Memory B cell (primary cell): ENCODE results near the gene INHBA.

ENCODE experiments used
- ATAC-seq: fragments of 150-1000 bp; cut with Tn5 transposase; 2 replicates; pipeline ENCODE4 v1.10.0; 2021; ENCODE audit warnings: low read depth, mild to moderate bottlenecking, moderate library complexity
- DNase-seq, 2 donors: peaks; one replicate each; pipeline ENCODE4 v3.0.0; 2022; ENCODE audit warnings: low spot score in 2 of 2
- H3K27ac Mint-ChIP-seq: one replicate; pipeline ENCODE4 v1.8.0; 2022; ENCODE audit warnings: mild to moderate bottlenecking, moderate library complexity, mixed read lengths
- H3K27me3 Mint-ChIP-seq: one replicate; pipeline ENCODE4 v1.8.0; 2022; ENCODE audit warnings: mixed read lengths
- H3K36me3 Mint-ChIP-seq: one replicate; pipeline ENCODE4 v1.8.0; 2022; ENCODE audit warnings: mild to moderate bottlenecking, mixed read lengths
- H3K4me1 Mint-ChIP-seq: one replicate; pipeline ENCODE4 v1.8.0; 2022; ENCODE audit warnings: mixed read lengths
- H3K4me3 Mint-ChIP-seq: one replicate; pipeline ENCODE4 v1.8.0; 2022; ENCODE audit warnings: mild to moderate bottlenecking, moderate library complexity, mixed read lengths
- H3K9me3 Mint-ChIP-seq: one replicate; pipeline ENCODE4 v1.8.0; 2022; ENCODE audit warnings: mixed read lengths

Gene INHBA

GRCh38 chr7:41689815-41690214 is 13.1 kb downstream of the INHBA start:
- Mint-ChIP-seq H3K27me3 (peaks cover 10% of the 10 kb centered on the region), H3K4me3 (no peak overlapping the region), H3K36me3 (no peaks in the 10 kb centered on the region), H3K27ac (no peak overlapping the region), H3K9me3 (no peaks in the 10 kb centered on the region), H3K4me1 (peaks cover 3% of the 10 kb centered on the region)
- DNase-seq = no peak
- no peak for ATAC-seq

- Mint-ChIP-seq H3K4me3 (no peak overlapping the region), H3K9me3 (no peaks in the 10 kb centered on the region), H3K4me1 (peaks cover 3% of the 10 kb centered on the region), H3K27ac (no peak overlapping the region), H3K27me3 (peaks cover 6% of the 10 kb centered on the region), H3K36me3 (no peaks in the 10 kb centered on the region)
- no peak for ATAC-seq
- no peak for DNase-seq
Observed at GRCh38 chr7:41688906-41689305, 14.0 kb downstream of the INHBA start.

- Mint-ChIP-seq H3K4me1 (peaks cover 3% of the 10 kb centered on the region), H3K27me3 (peaks cover 6% of the 10 kb centered on the region), H3K27ac (no peak overlapping the region)
Observed at GRCh38 chr7:41688012-41688625, 14.8 kb downstream of the INHBA start.

GRCh38 chr7:41685684-41686083 is 17.2 kb downstream of the INHBA start:
- Mint-ChIP-seq H3K4me3 (no peak overlapping the region), H3K27ac (no peak overlapping the region), H3K27me3 (peaks cover 2% of the 10 kb centered on the region), H3K4me1 (peaks cover 3% of the 10 kb centered on the region), H3K9me3 (no peaks in the 10 kb centered on the region), H3K36me3 (no peaks in the 10 kb centered on the region)
- ATAC-seq (no peak), DNase-seq (no peak)

More at GRCh38 chr7:41688012-41688625, 14.8 kb downstream of the INHBA start:
- DNase-seq (no peak), ATAC-seq (no peak)
- no peak overlapping the region for H3K4me3 Mint-ChIP-seq
- no peaks in the 10 kb centered on the region for H3K36me3 Mint-ChIP-seq
- no peaks in the 10 kb centered on the region for H3K9me3 Mint-ChIP-seq

- no peaks in the 10 kb centered on the region for H3K4me1 Mint-ChIP-seq
- no peak for DNase-seq
- no peak overlapping the region for H3K4me3 Mint-ChIP-seq
- ATAC-seq = no peak
- H3K9me3 Mint-ChIP-seq = no peaks in the 10 kb centered on the region
- no peaks in the 10 kb centered on the region for H3K36me3 Mint-ChIP-seq
- no peaks in the 10 kb centered on the region for H3K27me3 Mint-ChIP-seq
- no peak overlapping the region for H3K27ac Mint-ChIP-seq
Observed at GRCh38 chr7:41682422-41682821, 20.5 kb downstream of the INHBA start.

- H3K4me3 Mint-ChIP-seq = no peak overlapping the region
- DNase-seq (no peak), ATAC-seq (no peak)
- H3K27me3 Mint-ChIP-seq = no peaks in the 10 kb centered on the region
- no peak overlapping the region for H3K27ac Mint-ChIP-seq
- no peaks in the 10 kb centered on the region for H3K9me3 Mint-ChIP-seq
- no peaks in the 10 kb centered on the region for H3K4me1 Mint-ChIP-seq
- no peaks in the 10 kb centered on the region for H3K36me3 Mint-ChIP-seq
Observed at GRCh38 chr7:41679566-41679965, 23.3 kb downstream of the INHBA start.

DNA sequence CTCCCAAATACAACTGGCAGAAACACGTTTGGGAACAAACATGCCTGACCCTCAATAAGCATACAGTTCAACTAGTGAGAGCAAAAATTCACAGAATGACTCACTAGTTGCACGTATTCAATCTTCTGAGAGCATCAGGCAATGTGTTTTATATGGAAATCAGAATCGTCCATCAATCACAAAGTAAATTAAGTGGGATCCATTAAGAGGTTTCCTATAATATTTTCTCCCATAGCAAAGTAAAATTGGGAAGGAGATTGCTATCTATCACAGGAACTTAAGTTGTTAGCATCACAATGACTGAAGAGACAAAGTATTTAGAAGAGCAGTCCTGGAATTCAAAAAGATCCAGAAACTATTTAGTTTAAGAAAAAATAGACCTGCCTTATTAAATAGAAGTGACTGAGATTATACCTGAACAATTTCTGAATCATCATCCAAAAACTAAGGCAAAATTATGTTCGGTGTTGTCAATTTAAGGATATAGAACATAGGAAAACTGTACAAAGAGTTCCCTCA is 28.3 kb downstream of the INHBA start:
- Mint-ChIP-seq H3K4me3 (no peak overlapping the region), H3K36me3 (no peaks in the 10 kb centered on the region), H3K4me1 (no peaks in the 10 kb centered on the region), H3K9me3 (no peaks in the 10 kb centered on the region), H3K27me3 (peaks cover 7% of the 10 kb centered on the region), H3K27ac (no peak overlapping the region)
- no peak for DNase-seq
- ATAC-seq = no peak

DNA sequence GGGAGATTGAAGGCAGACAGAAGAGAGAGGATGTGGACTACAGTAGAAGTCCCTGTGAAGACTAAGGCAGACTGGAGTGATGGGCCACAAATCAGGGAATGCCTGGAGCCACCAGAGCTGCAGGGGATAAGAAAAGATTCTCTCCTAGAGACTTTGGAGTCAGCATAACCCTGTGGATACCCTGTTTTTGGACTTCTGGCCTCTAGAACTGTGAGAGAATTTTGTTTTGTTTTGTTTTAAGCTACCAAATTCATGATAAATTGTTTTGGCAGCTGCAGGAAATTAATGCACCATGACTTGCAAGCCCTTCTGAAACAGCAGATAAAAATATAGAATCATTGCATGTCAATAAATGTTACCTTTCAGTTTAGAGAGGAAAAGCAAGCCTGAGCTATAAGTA is 41.3 kb downstream of the INHBA start:
- no peaks in the 10 kb centered on the region for H3K4me1 Mint-ChIP-seq
- peaks cover 14% of the 10 kb centered on the region for H3K27me3 Mint-ChIP-seq
- DNase-seq (no peak), ATAC-seq (no peak)
- no peaks in the 10 kb centered on the region for H3K36me3 Mint-ChIP-seq
- no peak overlapping the region for H3K27ac Mint-ChIP-seq
- no peak overlapping the region for H3K4me3 Mint-ChIP-seq
- H3K9me3 Mint-ChIP-seq = no peaks in the 10 kb centered on the region

DNA sequence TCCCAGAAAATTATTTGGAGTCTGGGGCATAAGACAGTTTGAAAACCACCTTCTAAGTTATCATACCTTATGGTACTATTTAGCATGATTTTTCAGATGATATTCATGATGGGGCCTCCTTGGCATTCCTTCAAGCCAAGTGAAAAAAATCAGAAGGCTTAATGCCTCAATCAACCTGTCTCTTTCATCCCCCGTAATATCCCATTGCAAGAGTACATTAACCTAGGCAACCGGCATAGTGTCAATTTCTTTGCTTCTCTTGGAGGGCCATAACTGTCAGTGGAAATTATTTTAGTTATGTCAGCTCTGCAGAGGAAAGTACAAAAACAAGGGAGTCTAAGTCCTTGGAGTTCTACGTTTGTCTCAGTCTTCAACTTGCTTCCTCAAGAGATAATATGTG is 43.4 kb downstream of the INHBA start:
- Mint-ChIP-seq H3K4me3 (no peak overlapping the region), H3K4me1 (no peaks in the 10 kb centered on the region), H3K36me3 (no peaks in the 10 kb centered on the region)

DNA sequence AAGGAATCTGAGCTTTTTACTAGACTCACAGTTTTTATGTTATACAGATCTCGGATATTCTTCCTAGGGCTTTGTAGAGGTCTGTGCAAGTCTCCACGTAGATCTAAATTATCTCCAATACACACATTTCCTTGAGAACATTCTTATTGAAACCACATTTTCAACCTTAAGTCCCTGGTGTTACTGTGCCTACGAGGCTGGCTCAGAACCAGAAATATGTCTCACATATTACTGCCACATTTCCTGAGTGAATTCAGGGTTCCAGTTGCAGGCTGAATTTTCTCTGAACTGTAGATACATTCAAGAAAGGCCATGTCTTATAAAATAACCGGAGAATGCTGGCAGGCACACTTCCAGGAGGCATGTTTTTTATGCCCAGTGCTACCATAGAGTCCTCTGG is 46.5 kb downstream of the INHBA start:
- no peaks in the 10 kb centered on the region for H3K36me3 Mint-ChIP-seq
- H3K9me3 Mint-ChIP-seq = no peaks in the 10 kb centered on the region
- peaks cover 12% of the 10 kb centered on the region for H3K27me3 Mint-ChIP-seq
- no peaks in the 10 kb centered on the region for H3K4me1 Mint-ChIP-seq
- DNase-seq (no peak), ATAC-seq (no peak)
- H3K4me3 Mint-ChIP-seq = no peak overlapping the region
- no peak overlapping the region for H3K27ac Mint-ChIP-seq

More for the DNA sequence above, 43.4 kb downstream of the INHBA start:
- Mint-ChIP-seq H3K27ac (no peak overlapping the region), H3K9me3 (no peaks in the 10 kb centered on the region), H3K27me3 (peaks cover 14% of the 10 kb centered on the region)
- no peak for DNase-seq
- ATAC-seq = no peak

GRCh38 chr7:41655426-41655825 is 47.5 kb downstream of the INHBA start:
- no peak overlapping the region for H3K27ac Mint-ChIP-seq
- no peak overlapping the region for H3K4me3 Mint-ChIP-seq
- DNase-seq (no peak), ATAC-seq (no peak)
- no peaks in the 10 kb centered on the region for H3K36me3 Mint-ChIP-seq
- H3K9me3 Mint-ChIP-seq = no peaks in the 10 kb centered on the region
- H3K27me3 Mint-ChIP-seq = peaks cover 12% of the 10 kb centered on the region
- no peaks in the 10 kb centered on the region for H3K4me1 Mint-ChIP-seq

DNA sequence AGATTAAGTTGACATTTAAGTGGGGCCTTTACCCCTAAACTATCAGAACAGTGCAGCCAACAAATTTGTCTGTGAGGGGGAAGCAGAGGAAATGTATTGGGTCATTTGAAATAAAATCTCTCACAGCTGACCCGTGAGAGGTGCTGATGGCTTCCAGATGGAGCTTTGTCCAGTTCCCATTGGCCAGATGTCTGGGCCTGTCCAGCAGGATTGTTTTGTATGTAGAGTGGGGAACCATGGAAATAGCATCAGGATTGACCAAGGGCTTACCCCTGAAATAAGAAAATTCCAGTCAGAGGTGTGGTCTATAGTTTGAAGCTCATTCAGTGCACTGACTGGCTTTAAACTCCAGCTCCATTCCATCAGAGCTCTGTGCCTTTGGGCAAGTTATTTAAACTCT is 50.6 kb downstream of the INHBA start:
- no peak for DNase-seq
- ATAC-seq = no peak
- no peak overlapping the region for H3K4me3 Mint-ChIP-seq
- H3K36me3 Mint-ChIP-seq = no peaks in the 10 kb centered on the region
- H3K4me1 Mint-ChIP-seq = no peaks in the 10 kb centered on the region
- peaks cover 11% of the 10 kb centered on the region for H3K27me3 Mint-ChIP-seq
- no peaks in the 10 kb centered on the region for H3K9me3 Mint-ChIP-seq
- no peak overlapping the region for H3K27ac Mint-ChIP-seq

- no peak for ATAC-seq
- H3K36me3 Mint-ChIP-seq = no peaks in the 10 kb centered on the region
Observed at GRCh38 chr7:41648501-41648900, 54.4 kb downstream of the INHBA start.

GRCh38 chr7:41643616-41644015 is 59.3 kb downstream of the INHBA start:
- Mint-ChIP-seq H3K27ac (no peak overlapping the region), H3K9me3 (no peaks in the 10 kb centered on the region), H3K4me3 (no peak overlapping the region), H3K36me3 (no peaks in the 10 kb centered on the region), H3K27me3 (peaks cover 5% of the 10 kb centered on the region), H3K4me1 (no peaks in the 10 kb centered on the region)
- DNase-seq (no peak), ATAC-seq (no peak)

More at GRCh38 chr7:41648501-41648900, 54.4 kb downstream of the INHBA start:
- no peak for DNase-seq
- Mint-ChIP-seq H3K4me3 (no peak overlapping the region), H3K27me3 (peaks cover 5% of the 10 kb centered on the region), H3K4me1 (no peaks in the 10 kb centered on the region), H3K27ac (no peak overlapping the region), H3K9me3 (no peaks in the 10 kb centered on the region)

DNA sequence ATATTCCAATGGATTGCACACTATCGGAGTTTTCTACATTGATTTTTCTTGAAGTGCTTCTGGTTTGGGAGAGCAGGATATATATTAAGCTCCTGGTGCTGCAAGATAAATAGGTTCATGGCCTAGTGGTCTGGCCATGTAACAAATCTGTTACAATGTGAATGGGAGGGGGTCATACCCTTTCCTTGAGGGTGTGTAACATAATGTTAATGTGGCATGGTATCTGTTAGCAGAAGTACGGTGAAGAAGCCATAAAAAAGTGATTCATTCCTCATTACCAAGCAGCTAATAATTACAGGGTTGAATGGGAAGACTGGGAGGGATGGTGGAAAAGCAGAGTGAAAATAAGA is 61.2 kb downstream of the INHBA start:
- Mint-ChIP-seq H3K9me3 (no peaks in the 10 kb centered on the region), H3K27me3 (peaks cover 2% of the 10 kb centered on the region), H3K4me1 (no peaks in the 10 kb centered on the region), H3K4me3 (no peak overlapping the region), H3K27ac (no peak overlapping the region), H3K36me3 (no peaks in the 10 kb centered on the region)
- ATAC-seq (no peak), DNase-seq (no peak)
